ENCODE data around the gene ACE2.

The ACE2 gene

DNA sequence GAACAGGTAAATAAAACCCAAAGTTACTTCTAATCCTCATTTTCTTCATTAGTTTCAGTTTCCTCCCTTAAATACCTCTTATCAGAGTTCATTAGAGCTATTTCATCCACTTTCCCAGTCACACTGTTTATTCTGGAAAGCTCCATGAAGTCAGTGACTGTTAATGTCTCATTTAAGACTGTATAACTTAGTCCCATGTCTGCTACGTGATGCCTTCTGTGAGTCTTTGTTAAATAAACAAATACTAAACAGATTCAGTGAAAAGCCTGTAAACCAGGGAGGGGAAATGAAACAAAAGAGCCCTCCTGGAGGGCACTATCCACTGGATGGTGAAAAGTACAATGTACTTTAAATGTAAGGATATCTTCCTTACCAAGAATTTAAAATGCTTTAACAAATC is 24.7 kb downstream of the ACE2 start:
- no peak for DNase-seq (ENCODE audit: low read depth in 2 of 2)

DNA sequence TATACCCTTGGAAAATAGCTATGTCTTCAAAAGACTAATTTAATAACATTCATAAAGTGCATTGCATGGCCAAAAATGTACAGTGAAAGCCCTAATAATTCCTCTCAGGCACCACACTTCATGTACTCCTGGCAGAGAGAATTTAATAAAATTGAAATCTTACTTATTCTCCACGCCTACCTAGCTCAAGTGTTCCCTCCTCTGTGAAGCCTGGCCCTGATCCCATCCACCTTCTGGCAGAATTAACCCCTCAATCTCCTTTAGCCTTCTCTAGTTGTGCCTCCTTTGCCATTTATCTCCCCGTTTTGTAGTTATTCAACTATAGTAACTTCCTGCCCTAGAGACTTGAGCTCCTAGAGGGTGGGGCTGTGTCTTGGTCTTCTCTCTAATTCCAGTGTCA is 26.7 kb downstream of the ACE2 start:
- no peak for DNase-seq (ENCODE audit: low read depth in 2 of 2)

- DNase-seq (ENCODE audit: low read depth in 2 of 2): no peak
These were observed 30.6 kb downstream of the ACE2 start for GRCh38 chrX:15570145-15570544.

- DNase-seq (ENCODE audit: low read depth in 2 of 2): no peak
These were observed 32.7 kb downstream of the ACE2 start for GRCh38 chrX:15567886-15568616.

- no peak for DNase-seq (ENCODE audit: low read depth in 2 of 2)
These were observed 33.5 kb downstream of the ACE2 start for GRCh38 chrX:15567267-15567666.

- no peak for DNase-seq (ENCODE audit: low read depth in 2 of 2)
These were observed 34.5 kb downstream of the ACE2 start for GRCh38 chrX:15566244-15566643.

- DNase-seq (ENCODE audit: low read depth in 2 of 2): no peak
These were observed 35.7 kb downstream of the ACE2 start for GRCh38 chrX:15564981-15565579.

- no peak for DNase-seq (ENCODE audit: low read depth in 2 of 2)
These were observed 37.7 kb downstream of the ACE2 start for GRCh38 chrX:15563056-15563455.

DNA sequence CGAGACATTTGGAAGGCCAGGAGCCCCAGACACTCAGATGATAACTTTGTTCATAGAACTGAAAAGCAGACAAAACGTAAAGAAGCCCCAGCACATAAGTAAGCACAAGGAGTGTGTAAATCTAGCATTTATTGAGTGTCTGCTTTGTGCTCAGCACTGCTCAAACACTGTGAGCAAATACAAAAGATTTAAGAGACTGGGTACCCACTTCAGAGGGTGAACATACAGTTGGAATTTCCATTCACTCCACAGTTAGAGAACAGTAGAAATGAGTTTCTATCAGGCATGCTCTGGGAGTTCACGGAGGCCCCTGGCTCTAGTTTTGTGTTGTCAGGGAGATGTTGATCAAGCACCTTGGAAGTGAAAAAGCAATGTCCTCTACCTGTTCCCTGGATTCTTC is 39.8 kb downstream of the ACE2 start:
- no peak for DNase-seq (ENCODE audit: low read depth in 2 of 2)

DNA sequence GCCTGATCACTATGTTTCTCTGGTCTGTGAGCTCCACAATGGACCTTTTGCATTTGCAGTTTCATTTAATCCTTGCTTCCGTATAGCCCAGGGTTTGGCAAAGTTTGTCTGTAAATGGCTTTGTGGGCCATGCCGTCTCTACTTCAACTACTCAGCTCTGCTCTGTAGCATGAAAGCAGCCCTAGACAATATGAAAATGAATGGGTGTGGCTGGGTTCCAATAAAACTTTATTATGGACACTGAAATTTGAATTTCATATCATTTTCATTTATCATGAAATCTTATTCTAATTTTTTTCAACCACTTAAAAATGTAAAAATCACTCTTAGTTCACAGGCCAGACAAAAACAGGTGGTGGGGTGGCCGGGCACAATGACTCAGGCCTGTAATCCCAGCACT is 41.5 kb downstream of the ACE2 start:
- DNase-seq (ENCODE audit: low read depth in 2 of 2): no peak

DNA sequence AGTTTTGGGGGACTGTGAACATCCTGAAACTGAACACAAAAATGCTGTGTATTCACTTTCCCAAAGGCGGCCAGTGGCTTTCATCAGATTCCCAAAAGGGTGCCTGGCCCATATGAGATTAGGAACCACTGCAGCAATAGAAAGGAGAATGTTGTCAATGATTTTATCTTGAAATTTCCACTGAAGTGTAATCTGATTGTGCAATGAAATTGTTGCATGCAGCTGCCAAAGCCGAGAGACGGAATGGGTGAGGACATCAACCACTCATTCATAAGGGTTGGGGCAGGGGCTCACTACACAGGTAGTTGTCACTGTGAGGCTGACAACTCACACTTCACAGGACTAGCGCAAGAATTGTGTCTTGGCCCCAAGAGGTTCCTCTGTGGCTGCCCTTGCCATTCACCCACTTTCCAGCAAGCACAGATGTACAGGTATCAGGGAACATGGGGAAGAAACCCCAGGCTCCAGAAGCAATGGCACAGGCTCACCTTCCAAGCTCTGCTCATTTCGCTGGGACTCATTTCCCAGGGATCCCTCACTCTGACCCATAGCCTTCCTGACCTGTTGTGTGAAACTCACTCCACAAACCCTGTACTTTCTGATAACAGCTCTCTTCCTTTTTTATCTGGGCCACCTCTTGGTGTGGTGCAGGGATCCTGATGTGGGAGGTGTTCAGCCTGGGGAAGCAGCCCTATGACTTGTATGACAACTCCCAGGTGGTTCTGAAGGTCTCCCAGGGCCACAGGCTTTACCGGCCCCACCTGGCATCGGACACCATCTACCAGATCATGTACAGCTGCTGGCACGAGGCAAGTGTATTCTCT is 51.4 kb downstream of the ACE2 start:
- no peak for DNase-seq (ENCODE audit: low read depth in 2 of 2)

DNA sequence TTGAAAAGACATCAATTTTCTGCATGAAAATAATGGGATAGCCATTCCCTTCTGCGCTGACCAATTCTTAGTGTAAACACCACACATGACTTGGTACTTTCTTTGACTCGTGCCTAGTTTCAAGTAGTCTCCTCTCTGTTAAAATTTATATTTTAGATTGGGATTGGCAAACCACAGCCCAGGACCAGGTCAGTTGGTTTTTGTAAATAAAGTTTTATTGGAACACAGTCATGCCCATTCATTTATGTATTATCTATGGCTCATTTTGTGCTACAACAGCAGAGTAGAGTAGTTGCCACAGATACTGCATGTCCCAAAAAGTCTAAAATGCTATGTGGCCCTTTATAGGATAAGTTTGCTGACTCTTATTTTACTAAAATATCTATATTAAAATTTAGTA is 53.4 kb downstream of the ACE2 start:
- DNase-seq (ENCODE audit: low read depth in 2 of 2): no peak

DNA sequence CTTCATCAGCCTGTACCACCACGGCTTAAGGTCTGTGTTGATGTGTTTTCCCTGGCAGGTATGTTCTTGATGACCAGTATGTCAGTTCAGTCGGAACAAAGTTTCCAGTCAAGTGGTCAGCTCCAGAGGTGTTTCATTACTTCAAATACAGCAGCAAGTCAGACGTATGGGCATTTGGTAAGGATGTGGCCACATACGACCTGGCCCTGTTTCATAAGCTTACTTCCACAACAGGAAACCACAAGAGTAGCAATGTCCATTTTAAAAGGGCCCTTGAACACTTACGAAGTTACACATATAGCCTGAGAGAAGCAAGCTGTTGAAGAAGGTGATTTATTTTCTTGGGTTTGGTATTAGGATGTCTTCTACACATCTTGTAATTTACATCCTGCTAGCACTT is 54.0 kb downstream of the ACE2 start:
- DNase-seq (ENCODE audit: low read depth in 2 of 2): no peak

DNA sequence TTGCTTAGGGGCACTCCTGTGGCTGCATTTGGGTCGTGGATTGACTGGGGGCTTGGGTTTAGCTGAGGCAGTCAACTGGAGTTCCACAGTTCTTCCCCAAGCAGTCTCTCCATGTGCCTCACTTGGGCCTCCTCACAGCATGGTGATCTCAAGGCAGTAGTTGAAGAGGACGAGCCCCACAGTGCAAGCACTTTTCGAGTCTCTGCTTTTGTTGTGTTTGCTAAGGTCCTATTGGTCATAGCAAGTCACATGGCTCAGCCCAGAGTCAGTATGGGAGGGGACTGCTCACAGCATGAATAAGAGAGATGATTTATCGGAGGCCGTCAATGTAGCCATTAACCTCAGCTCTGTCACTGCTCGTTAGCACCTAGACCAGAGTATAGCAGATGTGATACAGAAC is 70.4 kb downstream of the ACE2 start:
- DNase-seq (ENCODE audit: low read depth in 2 of 2): no peak

- no peak for DNase-seq (ENCODE audit: low read depth in 2 of 2)
These were observed 71.6 kb downstream of the ACE2 start for GRCh38 chrX:15529165-15529564.

- DNase-seq (ENCODE audit: low read depth in 2 of 2): no peak
These were observed 74.9 kb downstream of the ACE2 start for GRCh38 chrX:15525664-15526416.

GRCh38 chrX:15524417-15524816 is 76.3 kb downstream of the ACE2 start:
- DNase-seq (ENCODE audit: low read depth in 2 of 2): no peak

- no peak for DNase-seq (ENCODE audit: low read depth in 2 of 2)
These were observed 77.7 kb downstream of the ACE2 start for GRCh38 chrX:15523088-15523487.

GRCh38 chrX:15522464-15522863 is 78.3 kb downstream of the ACE2 start:
- DNase-seq (ENCODE audit: low read depth in 2 of 2): no peak

DNA sequence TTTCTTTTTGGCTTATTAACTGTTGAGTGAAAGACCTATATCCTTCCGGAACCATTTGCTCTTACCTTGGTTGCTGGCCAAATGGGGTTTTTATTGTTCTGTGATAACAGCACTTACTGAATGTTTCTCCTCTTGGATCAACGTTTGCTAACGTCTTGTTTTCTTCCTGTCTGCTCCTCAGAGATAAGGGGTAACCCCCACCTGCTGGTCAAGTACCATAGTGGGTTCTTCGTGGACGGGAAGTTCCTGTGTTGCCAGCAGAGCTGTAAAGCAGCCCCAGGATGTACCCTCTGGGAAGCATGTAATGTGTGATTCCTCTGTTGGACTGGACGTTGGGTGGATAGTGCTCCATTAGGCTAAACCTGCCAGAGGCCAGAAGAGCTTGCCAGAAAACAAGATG is 84.8 kb downstream of the ACE2 start:
- DNase-seq (ENCODE audit: low read depth in 2 of 2): no peak

GRCh38 chrX:15514279-15514678 is 86.5 kb downstream of the ACE2 start:
- no peak for DNase-seq (ENCODE audit: low read depth in 2 of 2)

GRCh38 chrX:15512401-15512965 is 88.3 kb downstream of the ACE2 start:
- DNase-seq (ENCODE audit: low read depth in 2 of 2): no peak

All from stimulated activated CD8-positive, alpha-beta memory T cell treated with anti-CD3 and anti-CD28 coated beads, Interleukin-7, amount 100 ng/mL, for 1 hour (primary cell).